Stimulated activated CD8-positive, alpha-beta memory T cell treated with anti-CD3 and anti-CD28 coated beads, Interleukin-12 subunit alpha, Interleukin-12 subunit beta, amount 100 ng/mL, for 1 hour (primary cell): ENCODE measurements around the gene PPP2R2C.

Experiments used
- DNase-seq: peaks from one replicate; pipeline ENCODE4 v3.0.0-alpha.2; 2020; ENCODE audit warnings: low read depth

PPP2R2C gene

DNA sequence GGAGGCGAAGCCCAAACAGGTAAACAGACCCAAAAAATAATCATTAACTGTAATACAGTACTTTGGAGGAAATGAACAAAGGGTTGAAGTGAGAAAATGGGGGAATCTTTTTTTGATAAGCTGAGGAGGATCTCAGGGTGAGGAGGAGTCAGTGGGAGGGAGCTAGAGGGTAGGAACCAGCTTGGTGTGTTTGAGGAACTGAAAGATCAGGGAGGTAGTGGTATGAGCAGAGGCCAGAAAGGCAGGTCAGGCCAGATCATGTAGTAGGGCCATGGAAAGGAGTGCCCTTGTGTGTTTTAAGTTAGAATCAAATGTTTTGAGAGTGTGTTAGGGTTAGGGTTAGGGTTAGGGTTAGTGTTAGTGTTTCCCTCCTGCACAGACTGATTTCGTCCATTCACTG is 48.8 kb downstream of the PPP2R2C start:
- no peak for DNase-seq

DNA sequence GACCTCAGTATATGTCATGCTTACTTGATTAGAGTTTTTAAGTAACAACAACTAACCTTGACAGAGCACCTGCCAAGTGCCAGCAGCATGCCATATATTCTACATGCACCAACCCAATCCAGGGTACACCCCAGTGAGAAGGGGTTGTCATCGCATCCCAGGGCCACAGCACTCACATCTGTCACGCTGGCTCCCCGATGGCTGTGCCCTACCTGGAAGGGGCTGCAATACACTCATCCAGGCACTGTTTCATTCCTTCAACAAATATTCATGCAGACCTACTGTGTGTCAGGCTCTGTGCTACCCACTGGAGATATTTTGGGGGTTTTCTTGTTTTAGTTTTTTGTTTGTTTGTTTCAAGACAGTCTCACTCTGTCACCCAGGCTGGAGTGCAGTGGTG is 49.5 kb downstream of the PPP2R2C start:
- DNase-seq, result no peak

DNA sequence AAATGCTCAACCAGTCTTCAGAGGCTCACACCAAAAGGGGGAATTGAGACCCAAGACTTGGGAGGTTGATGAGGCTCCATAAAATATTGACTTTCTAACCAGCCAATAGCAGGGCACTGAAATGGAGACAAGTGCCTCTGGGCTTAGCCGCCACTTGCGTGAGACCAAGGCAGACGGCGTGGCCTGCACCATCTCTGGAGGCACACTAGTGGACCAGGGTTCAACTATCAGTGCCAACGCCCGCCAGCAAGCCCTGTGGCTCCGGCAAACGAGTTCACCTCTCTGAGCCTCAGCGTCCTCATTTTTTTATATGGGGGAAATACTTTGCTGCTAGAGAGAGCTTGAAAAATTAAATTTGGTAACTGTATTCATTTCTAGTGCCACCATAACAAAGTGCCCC is 50.3 kb downstream of the PPP2R2C start:
- no peak for DNase-seq

DNA sequence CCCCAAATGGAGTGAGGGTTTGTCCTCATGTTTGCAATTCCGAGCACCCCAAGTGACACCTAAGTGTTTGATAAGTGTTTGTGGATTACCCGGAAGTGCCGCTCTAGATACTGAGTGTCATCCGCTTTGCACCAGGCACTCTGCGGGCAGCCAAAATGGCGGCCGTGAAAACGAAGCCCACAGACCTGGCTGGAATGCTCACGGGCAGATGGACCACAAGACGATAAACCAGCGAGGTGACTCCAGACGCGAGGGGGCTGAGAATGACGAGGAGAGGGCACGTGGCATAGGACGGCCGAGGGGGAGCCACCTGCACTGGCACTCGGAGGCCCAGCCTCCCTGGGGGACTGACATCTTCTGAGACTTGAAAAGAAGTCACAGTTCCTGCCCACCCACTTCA is 51.0 kb downstream of the PPP2R2C start:
- no peak for DNase-seq

DNA sequence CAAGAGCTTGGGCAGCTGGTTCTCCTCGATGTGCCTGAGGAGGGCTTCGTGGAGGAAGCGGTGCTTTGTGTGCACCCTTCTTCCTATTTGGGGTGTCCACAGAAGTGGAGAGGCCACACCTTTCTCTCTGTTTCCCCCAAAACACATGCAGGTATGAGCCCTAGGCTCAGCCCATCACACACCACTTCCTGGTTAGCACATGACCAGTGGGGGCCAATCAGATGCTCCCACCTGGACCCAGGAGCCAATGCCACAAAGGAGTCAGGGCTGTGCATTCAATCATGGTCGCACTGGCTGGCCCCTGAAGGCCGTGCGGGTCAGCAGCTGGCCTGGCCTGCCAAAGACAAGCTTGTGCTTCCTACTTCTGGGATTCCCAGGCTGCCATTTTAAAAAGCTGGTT is 51.4 kb downstream of the PPP2R2C start:
- no peak for DNase-seq

DNA sequence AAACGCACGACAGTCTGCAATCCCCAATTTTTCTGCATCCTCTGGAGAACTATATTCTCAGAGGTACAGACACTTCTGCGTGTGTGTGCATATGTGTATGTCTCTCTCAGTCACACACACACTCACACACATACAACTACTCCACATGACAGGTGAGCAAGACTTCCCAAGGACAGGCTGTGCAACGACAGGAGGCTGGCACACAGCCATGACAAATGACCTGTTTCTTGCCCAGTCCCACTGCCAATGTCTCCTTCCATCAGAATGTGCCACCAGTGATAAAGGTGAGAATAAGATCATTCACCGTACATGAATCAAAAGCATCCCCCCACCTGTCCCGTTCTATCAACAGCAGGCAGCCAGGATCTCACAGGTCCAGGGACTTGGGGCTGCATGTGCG is 52.4 kb downstream of the PPP2R2C start:
- no peak for DNase-seq

DNA sequence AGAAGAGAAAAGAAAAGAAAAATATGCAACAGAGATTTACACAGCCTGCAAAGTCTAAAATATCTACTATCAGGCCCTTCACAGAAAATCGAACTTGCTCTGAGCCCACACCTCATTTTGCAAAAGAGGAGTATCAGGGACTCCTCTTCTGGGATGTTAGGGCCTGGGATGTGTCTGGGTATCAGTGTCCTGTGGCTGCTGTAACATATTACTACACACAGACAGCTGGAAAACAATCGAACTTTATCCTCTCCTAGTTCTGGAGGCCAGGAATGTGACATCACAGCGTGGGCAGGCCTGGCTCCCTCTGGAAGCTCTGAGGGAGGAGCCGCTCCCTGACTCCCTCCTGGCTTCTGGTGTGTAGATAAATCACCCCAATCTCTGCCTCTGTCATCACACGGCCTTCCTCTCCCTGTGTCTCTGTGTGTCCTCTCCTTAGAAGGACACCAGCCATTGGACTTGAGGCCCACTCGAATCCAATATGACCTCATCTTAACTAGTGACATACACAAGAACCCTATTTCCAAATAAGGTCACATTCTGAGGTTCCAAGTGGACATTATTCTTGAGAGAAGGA is 52.9 kb downstream of the PPP2R2C start:
- no peak for DNase-seq

DNA sequence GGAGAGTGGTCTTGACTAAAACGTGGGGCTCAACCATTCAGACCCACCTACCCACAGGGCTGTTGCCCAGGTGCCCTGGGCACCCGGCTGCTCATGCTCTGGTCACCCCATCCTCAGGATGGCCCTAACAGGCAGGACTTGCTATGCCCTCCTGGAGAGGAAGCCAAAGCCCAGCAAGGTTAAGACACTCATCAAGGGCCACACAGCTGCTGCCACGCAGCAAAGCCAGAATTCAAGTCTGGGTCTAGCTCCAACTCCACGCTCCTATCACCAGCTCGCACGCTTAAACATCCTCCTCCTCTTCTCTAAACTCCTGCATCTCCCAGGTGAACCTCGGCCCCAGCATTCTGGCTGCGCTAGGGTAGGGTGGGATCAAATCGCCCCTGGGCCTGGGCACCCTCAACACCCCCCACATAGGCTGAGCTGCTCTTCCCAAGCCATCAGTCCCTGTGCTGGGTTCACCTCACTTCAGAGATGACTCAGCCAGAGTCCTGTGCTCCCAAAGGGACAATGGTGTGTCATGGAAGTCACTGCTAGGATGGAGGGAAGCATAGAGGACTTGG is 54.1 kb downstream of the PPP2R2C start:
- no peak for DNase-seq

DNA sequence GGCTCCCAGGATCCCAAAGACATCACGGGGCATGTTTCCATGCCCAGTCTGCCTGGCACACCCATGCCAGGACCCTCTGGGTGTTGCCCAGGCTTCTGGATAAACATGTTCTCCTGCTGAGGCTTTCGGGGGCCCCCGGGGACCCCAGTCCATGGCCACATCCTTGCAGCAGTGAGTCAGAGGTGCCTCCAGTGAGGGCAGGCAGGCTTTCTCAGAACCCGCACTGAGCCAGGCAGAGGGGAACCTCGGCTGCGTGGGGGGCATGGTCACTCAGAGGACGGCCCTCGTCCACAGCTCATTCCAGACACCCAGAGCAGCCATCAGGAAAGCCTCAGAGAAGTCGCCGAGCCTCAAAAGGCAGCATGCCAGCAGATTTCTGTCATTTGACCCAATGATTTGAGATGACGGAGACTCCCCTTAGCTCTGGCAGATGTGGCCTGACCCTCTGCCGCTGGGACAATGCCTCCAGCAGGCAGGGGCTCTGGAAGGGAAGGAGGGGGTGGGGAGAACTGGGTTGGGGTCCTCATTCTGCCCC is 54.8 kb downstream of the PPP2R2C start:
- no peak for DNase-seq

DNA sequence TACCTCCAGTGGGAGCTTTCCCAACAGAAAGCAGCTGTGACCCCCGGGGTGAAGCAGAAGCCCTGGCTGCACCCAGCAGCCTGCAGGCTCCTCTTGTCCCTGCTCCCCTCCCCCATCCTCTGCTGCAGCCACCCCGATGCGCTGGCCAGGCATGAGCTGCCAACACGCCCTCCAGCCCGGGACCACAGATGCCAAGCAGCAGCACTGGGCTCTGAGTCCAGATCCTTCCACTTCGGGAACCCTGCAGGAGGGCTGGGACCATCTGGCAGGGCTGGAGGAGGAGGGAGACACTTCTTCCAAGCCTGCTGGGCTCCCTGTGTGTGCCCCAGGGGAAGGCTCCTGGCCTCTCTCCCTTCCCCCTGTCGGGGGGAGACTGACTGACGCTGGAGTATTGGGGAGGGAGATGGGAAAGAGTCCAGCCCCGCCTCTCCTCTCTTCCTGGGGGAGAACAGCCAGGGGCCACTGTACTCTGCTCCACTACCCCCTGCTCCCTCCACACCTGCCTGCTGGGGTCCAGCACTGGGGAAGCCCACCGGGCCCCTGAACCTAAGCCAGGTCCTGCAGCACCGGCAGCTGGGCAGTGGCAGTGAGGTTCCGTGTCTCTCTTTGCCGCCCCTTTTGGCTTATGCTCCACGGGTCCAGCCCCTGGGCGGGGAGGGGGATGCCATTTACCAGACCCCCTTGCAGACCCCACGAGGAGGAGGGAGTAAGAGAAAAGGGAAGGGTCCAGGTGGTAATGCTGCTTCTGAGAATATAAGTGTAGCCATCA is 55.7 kb downstream of the PPP2R2C start:
- no peak for DNase-seq

DNA sequence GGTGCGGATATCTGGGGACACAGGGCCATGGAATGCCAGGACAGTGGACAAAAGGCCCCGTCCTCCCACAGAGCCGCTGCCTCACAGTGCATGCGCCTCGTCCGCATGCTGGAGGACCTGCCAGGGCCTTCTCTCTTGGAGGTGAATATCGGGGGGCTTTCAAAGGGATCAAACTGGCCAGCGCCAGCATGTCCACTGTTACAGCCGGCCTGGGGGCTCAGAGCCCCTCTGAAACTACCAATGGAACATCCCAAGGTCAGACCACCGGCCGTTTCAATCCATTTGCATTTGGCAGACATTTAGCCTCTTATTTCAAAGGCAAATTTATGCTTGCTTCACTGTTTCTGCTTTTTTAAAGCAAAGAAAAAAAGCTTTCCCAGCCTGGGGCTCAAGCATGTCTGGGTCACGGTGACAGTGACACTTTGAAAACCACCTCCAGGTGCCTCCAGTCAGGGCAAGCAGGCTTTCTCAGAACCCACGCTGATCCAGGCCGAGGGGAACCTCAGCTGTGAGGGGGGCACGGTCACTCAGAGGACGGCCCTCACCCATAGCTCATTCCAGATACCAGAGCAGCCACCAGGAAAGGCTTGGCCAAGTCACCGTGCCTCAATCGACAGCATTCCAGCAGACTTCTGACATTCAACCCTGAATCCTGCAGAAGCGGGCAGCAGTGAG is 57.2 kb downstream of the PPP2R2C start:
- DNase-seq, result no peak

DNA sequence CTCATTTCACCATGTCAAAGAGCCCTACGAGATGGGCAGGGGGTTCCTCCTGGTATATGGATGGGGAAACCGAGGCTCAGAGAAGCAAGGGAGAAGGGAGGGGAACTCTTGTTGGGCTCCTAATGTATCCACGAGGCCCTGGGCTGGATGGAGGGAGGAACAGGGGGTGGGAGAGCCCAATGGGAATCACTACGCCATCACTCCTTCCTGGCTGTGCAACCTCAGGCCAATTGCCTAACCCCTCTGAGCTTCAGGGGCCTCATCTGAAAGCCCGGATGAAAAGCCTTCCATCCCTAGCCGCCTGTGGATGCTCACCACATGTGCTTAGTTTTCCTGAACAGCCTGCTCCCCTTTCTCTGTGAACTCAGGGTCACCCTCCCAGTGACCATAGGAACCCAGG is 57.8 kb downstream of the PPP2R2C start:
- no peak for DNase-seq

DNA sequence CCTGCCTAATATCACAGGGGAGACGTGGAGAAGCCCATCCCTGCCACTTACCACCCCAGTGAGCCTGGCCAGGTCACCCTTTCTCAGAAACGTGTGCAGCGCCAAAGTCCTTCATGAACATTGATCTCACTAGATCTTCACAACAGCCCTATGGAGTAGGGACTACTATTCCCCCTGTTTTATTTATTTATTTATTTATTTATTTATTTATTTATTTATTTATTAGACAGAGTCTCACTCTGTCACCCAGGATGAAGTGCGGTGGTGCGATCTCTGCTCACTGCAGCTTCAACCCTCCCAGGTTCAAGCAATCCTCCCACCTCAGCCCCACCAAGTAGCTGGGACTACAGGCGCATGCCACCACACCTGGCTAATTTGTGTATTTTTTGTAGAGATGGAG is 61.8 kb downstream of the PPP2R2C start:
- no peak for DNase-seq

DNA sequence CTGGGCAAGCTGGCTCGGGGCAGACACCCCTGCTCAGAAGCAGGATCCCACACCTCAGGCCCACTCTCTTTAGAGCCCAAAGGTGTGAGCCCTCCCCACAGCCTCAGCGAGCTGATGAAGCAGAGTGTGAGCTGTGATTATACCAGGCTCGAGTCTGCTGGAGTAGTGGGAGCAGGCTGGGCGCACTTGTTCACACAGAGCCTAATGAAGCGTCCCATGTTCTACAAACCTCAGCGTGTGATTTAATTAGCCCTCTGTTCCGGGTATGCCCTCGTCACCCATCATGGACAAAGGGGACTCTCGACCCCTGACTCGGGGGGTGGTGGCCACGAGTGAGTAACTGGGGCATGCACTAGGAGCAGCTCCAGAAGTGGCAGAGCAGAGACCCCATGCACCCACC is 62.3 kb downstream of the PPP2R2C start:
- DNase-seq, result no peak

DNA sequence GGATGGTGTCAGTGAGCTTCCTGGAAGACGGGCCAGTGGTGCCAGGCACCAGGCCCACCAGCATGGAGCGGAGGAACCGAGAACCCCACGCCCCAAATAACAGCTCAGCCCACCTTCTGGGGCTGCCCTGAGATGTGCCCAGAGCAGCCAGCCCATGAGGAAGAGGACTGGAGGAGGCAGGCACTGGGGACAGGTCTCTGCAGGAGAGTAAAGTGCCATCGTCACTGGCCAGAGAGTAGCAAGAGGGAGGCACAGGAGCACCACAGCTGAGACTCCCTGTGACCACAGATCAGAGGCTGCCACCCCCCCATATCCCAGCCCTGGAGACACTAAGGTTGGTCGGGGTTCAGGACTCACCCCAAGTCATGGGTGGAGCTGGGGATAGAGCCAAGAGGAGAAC is 63.0 kb downstream of the PPP2R2C start:
- DNase-seq, result no peak

DNA sequence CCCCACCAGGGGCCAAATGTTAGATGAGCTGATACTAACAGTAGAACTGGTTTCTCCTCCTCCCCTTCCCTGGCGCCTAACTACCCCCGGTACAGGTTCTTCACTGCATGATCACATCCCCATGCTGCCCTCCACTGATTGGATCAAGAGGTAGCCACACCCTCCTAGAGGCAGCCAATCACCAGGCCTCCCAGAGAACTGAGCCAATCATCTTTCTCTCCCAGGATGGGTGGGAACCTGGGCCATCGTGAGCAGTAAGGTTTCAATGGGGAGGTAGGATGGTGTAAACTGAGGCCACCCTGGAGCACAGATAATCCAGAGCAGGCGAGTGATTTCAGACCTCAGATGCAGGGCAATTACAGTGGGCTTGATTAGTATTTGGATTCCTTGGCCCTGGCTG is 64.2 kb downstream of the PPP2R2C start:
- DNase-seq, result no peak

DNA sequence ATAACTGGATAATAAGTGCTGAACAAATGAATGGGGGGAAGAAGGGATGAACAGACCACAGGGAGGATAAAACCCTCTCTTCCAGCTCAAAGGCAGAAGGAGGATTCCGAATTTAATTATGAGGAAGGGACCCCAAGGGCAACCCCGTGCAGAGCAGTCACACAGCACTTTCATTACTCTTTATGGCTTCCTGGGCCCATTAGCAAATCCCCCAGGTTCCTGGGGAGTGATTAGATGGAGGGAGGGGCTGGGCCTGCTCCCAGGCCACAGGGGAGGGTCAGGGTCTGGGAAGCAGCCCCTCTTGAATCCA is 67.1 kb downstream of the PPP2R2C start:
- no peak for DNase-seq

DNA sequence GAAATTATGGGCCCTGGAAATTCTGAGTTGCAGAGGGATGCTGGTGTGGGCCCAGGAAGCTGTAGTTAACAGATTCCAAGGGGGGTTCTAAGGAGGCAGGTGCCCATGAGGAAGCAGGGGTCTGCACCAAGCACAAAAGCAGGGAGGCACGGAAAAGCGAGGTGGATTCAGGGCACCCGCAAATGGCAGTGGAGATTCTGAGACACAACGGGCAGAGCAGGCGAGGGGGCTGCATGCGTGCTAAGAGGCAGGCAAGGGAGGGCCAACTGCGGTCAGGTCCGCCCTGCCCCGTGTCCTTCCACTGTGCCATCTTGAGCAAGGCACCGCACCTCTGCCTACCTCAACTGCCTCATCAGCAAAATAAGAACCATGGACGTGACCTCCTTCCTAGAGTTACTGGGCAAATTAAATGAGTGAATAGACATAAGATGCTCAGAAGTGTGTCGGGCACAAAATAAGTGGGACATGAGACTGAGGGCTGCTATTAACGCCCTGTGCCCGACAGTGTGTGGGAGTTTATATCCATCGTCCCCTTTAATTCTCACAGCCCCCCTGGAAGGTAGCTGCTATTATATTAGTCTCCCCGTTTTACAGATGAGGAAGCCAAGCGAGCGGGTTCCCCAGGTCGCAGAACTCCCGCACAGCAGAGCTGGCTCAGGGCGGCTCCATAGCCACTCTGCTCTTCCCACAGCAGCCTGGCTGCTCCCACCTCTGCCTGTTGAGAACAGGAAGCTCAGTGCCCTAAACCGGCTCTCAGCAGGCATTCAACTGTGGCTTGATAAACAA is 67.6 kb downstream of the PPP2R2C start:
- DNase-seq, result no peak

DNA sequence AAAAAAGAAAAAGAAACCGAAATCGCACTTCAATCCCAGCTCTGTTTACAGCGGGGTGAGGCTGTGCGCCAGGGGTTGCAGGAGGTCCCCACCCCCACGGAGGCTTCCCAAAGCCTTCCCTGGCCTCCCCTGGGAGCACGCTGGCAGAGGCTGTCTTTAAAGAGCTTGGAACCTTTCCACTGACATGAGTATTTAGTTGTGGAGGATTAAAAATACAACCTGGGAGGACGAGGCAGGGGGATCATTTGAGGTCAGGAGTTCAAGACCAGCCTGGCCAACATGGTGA is 69.1 kb downstream of the PPP2R2C start:
- no peak for DNase-seq

DNA sequence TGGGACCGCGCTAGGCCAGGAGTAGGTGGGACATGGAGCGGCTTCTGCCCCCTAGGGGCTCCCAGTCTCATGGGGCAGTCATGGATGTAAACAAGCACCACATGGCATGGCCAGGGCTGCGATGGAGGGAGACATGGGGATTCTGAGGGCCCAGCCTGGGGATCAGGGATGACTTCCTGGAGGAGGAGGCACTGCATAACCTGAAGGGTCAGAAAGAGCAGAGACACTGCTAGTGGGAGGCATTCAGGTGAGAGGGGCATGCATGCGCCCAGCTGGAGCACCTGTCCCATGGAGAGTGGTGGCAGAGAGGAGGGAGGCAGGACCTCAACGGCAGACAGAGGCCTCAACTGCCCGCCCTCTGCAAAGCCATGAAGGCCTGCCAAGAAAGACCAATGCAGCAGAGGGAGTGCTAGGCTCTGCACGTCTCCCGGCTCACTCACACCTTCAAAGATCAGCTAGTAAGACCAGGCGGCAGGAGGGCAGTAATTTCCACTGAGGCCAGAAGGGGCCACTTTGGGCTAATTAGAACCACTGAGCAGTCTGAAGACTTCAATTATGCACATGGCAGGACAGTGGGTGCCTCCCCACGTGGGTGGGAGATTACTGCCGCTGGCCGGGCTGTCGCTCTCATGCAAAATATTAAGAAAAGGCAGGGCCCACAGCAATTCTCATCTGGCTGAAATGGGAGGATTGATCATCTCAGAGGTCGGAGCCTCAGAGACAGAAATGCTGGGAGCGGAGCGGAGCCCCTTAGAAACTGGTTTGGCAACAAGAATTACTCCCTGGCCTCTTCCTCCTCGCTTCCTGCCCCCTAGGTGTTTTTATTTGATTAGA is 69.6 kb downstream of the PPP2R2C start:
- DNase-seq, result no peak

DNA sequence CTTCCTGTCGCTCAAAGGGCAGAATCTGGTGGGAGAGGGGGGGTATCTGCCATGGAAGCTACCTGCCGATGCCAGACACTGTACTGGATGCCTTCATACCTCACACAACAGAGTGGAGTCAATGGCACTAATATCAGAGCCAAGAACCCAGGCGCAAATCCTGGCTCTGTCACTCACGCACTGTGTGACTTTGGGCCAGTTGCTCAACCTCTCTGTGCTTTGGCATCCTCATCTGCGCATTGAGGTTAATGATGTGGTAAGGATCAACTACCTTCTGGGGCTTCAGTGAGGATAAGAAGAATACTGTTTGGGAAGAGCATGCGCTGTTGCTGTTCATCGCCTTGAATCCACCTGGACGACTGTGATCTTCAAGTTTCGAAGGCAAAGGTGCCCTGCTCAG is 70.6 kb downstream of the PPP2R2C start:
- no peak for DNase-seq
